Transverse colon (tissue), 4 donors: ENCODE measurements around the gene TMEM35B. TPM values are rescaled to one million over a fixed set of nuclear protein-coding genes. Genes with fewer than 3 reads are reported as not detected.

Experiments
- DNase-seq: peaks from one replicate; pipeline ENCODE4 v3.0.0-alpha.2; 2019
- H3K27ac ChIP-seq, 4 donors: fragments of 200-600 bp; sonication (generic); 2 replicates each; pipeline ENCODE4 v1.5.1; 2016 to 2018; ENCODE audit warnings: inconsistent platforms in 4 of 4
- H3K27me3 ChIP-seq: fragments of 200-600 bp; sonication (generic); 2 replicates; pipeline ENCODE4 v1.5.1; 2017; ENCODE audit warnings: inconsistent platforms
- H3K36me3 ChIP-seq, 4 donors: fragments of 200-600 bp; sonication (generic); 2 replicates each; pipeline ENCODE4 v1.5.1; 2017 to 2019; ENCODE audit warnings: inconsistent platforms in 4 of 4
- H3K4me1 ChIP-seq, 4 donors: fragments of 200-600 bp; sonication (generic); 2 replicates each; pipeline ENCODE4 v1.5.1; 2017 to 2020; ENCODE audit warnings: inconsistent platforms in 4 of 4
- H3K4me3 ChIP-seq, 4 donors: fragments of 200-600 bp; sonication (generic); 1 replicate in 1 of 4; 2 replicates in 3 of 4; pipeline versions ENCODE4 v1.5.1 to v1.6.1; 2017 to 2019; ENCODE audit warnings: inconsistent platforms in 4 of 4
- H3K9me3 ChIP-seq, 2 donors: fragments of 200-600 bp; sonication (generic); 2 replicates each; pipeline ENCODE4 v1.5.1; 2017 to 2019; ENCODE audit warnings: inconsistent platforms in 2 of 2
- CTCF ChIP-seq, 5 experiments: fragments of 200-600 bp in 3 of 5; fragments of 450-650 bp in 2 of 5; sonication (generic) in 3 of 5; IDR thresholded peaks; 1 replicate in 2 of 5; 2 replicates in 3 of 5; pipeline ENCODE4 v1.5.1; 2016 to 2017; ENCODE audit warnings: antibody characterized with exemption in 5 of 5, inconsistent platforms in 3 of 5, mild to moderate bottlenecking in 2 of 5, moderate library complexity in 1 of 5
- EP300 ChIP-seq: sonication (generic); formaldehyde crosslinking; IDR thresholded peaks from one replicate; pipeline ENCODE4 v1.6.1; 2017; ENCODE audit warnings: antibody characterized with exemption, low read depth
- POLR2A ChIP-seq: fragments of 450-650 bp; IDR thresholded peaks from one replicate; pipeline ENCODE4 v1.6.1; 2016; ENCODE audit warnings: antibody characterized with exemption, mild to moderate bottlenecking, moderate library complexity
- POLR2AphosphoS5 ChIP-seq, 3 donors: sonication (generic); formaldehyde crosslinking; IDR thresholded peaks; one replicate each; pipeline ENCODE4 v1.6.1; 2016; ENCODE audit warnings: antibody characterized with exemption in 3 of 3
- WGBS, 2 donors: methylation state at CpG; one replicate each; pipeline ENCODE4 v1.1.5; 2018; ENCODE audit warnings: low coverage in 1 of 2; 5-methylcytosine and 5-hydroxymethylcytosine counted together
- in situ Hi-C, 4 donors: fragments of 200-750 bp; cut with MboI; loops; one replicate each; pipeline versions ENCODE4 v1.15.0 to v1.15.1; 2017; ENCODE audit warnings: low sequenced_read_pairs in 3 of 4, low pct_ligation_motif_present in 1 of 4, low pct_unique_long_range_greater_than_20kb in 1 of 4
- intact Hi-C: fragments of 100-400 bp; cut with DNase I; formaldehyde crosslinking; loops from one replicate; pipeline ENCODE4 v1.15.1; 2023; ENCODE audit warnings: low total_unique reads
- total RNA-seq, 4 donors: library from RNA; depleted of rRNA; stranded (reverse); fragments of >200 nt; gene quantifications; one replicate each; pipeline ENCODE4 v1.1.0, GENCODE V29; 2016

Gene TMEM35B
- 10 to 100 TPM in 3 of 4 donors, not detected in 1; 24.3 to 35.8 (median 26.5) TPM for total RNA-seq

- peak; percentile 45 to 78 (median 76) for TF ChIP-seq POLR2AphosphoS5 (IDR thresholded peaks at IDR 0.05)
- TF ChIP-seq POLR2A: peak; percentile 53
- peak in 2 of 5 experiments; percentile 21 to 29 for TF ChIP-seq CTCF (IDR thresholded peaks at IDR 0.05)
- no peak for TF ChIP-seq EP300
- H3K4me1 ChIP-seq: peaks cover 8 to 24% (median 10%) of the 10 kb centered on the region in 4 donors
- H3K27me3 ChIP-seq: no peaks in the 10 kb centered on the region
- WGBS, 2 donors: 0% methylated on average over 35 of the region's 58 CpGs; no CpG with 5 or more reads in 1 of the 2 donors
- in situ Hi-C loops (no loop called here), intact Hi-C loops (no loop called here)
- no peaks in the 10 kb centered on the region for H3K9me3 ChIP-seq
- DNase-seq: peak; percentile 78
- peaks cover 0 to 5% (median 0%) of the 10 kb centered on the region in 4 donors for H3K36me3 ChIP-seq
- peak within 1 kb of the TSS; percentile 90 to 95 (median 92) for H3K27ac ChIP-seq
- H3K4me3 ChIP-seq: peak within 1 kb of the TSS; percentile 75 to 79 (median 78)
Measured at GRCh38 chr1:34984793-34985608, at the start of gene TMEM35B. Gene TMEM35B (minus strand): TSS chr1:34985347. CDS start chr1:34985305, 42 bp downstream.

GRCh38 chr1:35033346-35033745 is 48.2 kb upstream of the TMEM35B start:
- TF ChIP-seq POLR2A: no peak
- TF ChIP-seq POLR2AphosphoS5 (IDR thresholded peaks at IDR 0.05): no peak
- no peak for TF ChIP-seq CTCF (IDR thresholded peaks at IDR 0.05)
- TF ChIP-seq EP300: no peak
- WGBS, 2 donors: 100% methylated on average over 1 of the region's 1 CpG
- Histone ChIP-seq H3K27ac (no peak overlapping the region), H3K4me3 (no peak overlapping the region), H3K36me3 (no peaks in the 10 kb centered on the region), H3K9me3 (peaks cover 0 to 8% of the 10 kb centered on the region in 2 donors), H3K4me1 (peaks cover 11 to 22% (median 19%) of the 10 kb centered on the region in 4 donors), H3K27me3 (no peaks in the 10 kb centered on the region)
- in situ Hi-C loops: no loop called here
- intact Hi-C loops: no loop called here
- DNase-seq: no peak

GRCh38 chr1:35032384-35032739 is 47.2 kb upstream of the TMEM35B start:
- peak overlapping the region in 1 of 4 donors; percentile 68 for H3K4me3 ChIP-seq
- H3K4me1 ChIP-seq: peaks cover 11 to 22% (median 19%) of the 10 kb centered on the region in 4 donors
- H3K27me3 ChIP-seq: no peaks in the 10 kb centered on the region
- peaks cover 0 to 8% of the 10 kb centered on the region in 2 donors for H3K9me3 ChIP-seq
- intact Hi-C loops (no loop called here), in situ Hi-C loops (no loop called here)
- peak overlapping the region in 3 of 4 donors; percentile 90 to 95 (median 91) for H3K27ac ChIP-seq
- H3K36me3 ChIP-seq: peaks cover 0 to 3% (median 0%) of the 10 kb centered on the region in 4 donors
- TF ChIP-seq EP300: no peak
- no peak for TF ChIP-seq CTCF (IDR thresholded peaks at IDR 0.05)
- no peak for TF ChIP-seq POLR2A
- TF ChIP-seq POLR2AphosphoS5 (IDR thresholded peaks at IDR 0.05): no peak
- 98 to 100% methylated on average over 1 of the region's 1 CpG for WGBS, 2 donors
- DNase-seq: no peak

- peak overlapping the region; percentile 54 to 74 (median 62) for H3K4me3 ChIP-seq
- H3K9me3 ChIP-seq: peaks cover 0 to 8% of the 10 kb centered on the region in 2 donors
- intact Hi-C loops (no loop called here), in situ Hi-C loops (no loop called here)
- peak overlapping the region; percentile 88 to 95 (median 90) for H3K27ac ChIP-seq
- H3K27me3 ChIP-seq: no peaks in the 10 kb centered on the region
- TF ChIP-seq CTCF (IDR thresholded peaks at IDR 0.05): no peak
- H3K36me3 ChIP-seq: peaks cover 0 to 5% (median 0%) of the 10 kb centered on the region in 4 donors
- WGBS, 2 donors: 5 to 20% methylated on average over 6 to 17 of the region's 17 CpGs
- H3K4me1 ChIP-seq: peaks cover 11 to 22% (median 19%) of the 10 kb centered on the region in 4 donors
- DNase-seq: peak; percentile 25
Measured at GRCh38 chr1:35030756-35031446, 45.8 kb upstream of the TMEM35B start.
